DMS 273 (cell line): ENCODE results near the gene WNT9B.

ENCODE experiments used
- DNase-seq: peaks from one replicate; lab custom pipeline; 2025; ENCODE audit not compliant: unreplicated experiment; lab: John Stamatoyannopoulos, UW

Gene WNT9B

DNA sequence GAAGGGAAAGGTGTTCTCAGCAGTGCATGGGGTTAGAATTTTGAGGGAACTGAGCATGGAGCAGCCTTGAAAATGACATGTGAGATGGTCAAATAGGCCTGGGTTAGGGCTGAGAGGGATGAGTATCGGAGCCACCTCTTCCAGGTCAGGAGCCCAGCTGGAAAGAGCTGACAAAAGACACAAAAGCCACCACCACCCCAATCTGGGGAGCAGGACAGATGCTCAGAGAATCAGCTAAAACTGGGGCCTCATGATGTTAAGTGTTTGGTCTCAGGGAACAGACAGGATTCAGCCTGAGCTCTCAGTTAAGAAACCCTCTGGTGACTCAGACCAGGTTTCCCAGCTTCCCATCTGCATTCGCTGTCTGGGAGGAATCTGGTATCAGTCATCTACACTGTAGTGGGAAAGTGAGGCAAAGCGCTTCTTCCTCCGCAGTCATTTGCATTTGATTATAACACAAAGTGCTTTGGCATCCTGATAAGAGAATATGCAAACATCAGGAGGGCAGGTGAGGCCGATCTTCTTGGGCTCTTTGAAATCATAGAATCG lies 2.6 kb downstream of the WNT9B start:
- no peak for DNase-seq

DNA sequence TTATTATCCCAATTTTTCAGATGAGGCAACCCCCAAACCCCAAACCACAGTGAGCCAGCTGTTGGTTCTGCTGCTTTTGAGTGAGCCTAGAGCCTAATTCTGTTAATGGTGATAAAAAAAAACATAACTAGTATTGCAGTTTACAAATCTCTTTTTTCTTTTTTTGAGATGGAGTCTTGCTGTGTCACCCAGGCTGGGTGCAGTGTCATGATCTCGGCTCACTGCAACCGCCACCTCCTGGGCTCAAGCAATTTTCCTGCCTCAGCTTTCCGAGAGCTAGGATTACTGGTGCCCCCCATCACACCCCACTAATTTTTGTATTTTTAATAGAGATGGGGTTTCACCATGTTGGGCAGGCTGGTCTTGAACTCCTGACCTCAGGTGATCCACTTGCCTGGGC lies 3.1 kb downstream of the WNT9B start:
- DNase-seq, result no peak

DNA sequence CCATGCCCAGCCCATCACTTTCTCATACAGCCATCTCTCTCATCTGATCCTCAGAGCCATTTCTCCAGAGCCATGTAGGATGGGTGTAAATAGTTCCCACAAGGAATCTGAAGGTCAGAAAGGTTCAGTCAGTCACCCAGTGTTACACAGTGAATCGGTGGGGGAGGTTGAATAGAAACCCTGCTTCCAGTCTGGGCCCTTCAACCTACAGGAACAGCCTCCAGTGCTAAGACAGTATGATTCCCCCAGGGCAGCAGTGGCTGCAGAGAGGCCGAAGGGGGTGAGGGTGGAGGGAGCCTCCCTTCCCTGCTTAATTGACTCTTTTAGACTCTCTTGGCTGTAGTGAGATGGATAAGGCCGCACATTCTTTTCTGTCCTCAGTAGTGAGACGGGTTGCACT lies 3.6 kb downstream of the WNT9B start:
- no peak for DNase-seq

DNA sequence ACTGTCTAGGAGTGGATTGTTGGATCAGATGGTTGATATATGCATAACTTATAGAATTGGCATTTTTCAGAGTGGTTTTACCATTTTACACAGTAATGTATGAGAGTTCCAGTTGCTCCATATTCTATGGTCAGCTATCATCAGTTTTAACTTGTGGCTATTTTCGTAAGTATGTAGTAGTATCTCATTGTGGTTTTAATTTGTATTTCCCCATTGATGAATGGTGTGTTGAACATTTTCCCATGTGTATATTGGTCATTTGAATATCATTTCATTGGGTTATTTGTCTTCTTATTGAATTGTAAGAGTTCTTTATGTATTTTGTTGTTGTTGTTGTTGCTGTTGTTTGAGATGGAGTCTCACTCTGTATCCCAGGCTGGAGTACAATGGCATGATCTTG lies 6.2 kb downstream of the WNT9B start:
- no peak for DNase-seq

DNA sequence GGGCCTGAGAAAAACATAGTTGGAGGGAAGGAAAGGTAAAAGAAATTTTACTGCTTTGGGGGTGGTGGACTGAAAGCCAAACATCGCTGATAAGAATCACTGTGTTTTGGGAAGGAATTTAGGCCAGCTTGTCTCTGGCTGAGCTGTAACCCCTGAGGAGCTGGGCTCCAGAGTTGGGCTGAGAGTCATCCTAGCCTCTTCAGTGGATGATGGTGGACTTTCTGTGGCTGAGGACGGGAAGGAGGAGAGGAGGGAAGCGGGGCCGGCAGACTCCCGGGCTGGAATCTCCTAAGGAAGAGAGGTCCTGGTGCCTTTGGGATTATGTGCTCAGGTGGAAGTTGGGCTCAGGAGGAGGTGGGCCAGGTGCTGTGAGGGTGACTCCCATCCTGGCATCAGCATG lies 8.6 kb downstream of the WNT9B start:
- no peak for DNase-seq

DNA sequence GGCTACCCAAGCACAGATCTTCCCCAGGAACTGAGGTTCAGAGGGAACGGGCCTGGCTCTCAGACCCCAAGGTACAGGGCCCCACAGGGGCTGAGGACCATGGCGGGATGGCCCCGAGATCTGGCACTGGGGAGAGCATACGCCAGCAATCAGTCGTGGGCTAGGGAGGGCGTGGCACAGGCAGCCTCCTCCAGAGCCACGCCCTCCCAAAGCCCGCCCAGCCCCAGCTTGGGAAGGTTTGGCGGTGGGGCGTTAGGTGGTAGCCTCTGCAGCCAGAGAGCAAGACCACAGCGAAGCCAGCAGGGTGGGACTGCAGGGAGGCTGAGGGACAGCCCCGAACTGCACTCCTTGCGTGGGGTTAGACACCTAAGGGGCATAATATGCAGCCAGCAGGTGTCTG lies 11.6 kb downstream of the WNT9B start:
- no peak for DNase-seq

DNA sequence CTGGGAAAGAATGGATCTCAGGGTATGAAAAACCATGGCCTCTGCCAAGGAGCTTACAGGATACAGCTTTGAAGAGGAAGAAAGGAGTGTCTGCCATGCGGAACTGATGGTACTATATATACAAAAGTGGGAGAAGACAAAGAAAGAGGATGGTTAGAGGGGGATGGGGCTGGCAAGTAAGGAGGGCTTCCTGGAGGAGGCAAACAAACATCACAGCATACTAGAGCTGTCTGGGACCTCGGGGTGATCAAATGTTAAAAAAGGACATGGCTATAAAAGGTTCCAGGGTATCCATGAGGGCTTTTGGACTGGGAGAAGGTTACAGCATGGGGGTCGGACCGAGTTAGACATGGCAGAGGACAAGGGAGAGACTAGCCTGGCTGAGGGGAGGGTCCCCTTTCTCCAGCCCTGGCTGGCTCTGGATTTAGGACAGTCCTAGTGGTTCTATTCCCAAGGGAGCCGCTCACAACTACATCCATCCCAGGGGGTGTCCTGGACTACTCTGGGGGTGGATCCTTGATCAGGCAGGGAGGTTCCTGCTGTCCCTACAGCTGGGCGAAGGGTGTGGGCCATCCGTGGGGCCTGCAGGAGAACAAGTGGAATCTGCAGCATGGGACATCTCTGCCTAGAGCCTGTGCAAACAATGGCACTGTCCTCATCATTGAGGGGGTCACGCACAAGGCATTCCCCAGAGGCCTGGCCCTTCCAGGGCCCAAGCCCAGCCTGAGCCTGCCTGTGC lies 12.2 kb downstream of the WNT9B start:
- DNase-seq, result no peak

DNA sequence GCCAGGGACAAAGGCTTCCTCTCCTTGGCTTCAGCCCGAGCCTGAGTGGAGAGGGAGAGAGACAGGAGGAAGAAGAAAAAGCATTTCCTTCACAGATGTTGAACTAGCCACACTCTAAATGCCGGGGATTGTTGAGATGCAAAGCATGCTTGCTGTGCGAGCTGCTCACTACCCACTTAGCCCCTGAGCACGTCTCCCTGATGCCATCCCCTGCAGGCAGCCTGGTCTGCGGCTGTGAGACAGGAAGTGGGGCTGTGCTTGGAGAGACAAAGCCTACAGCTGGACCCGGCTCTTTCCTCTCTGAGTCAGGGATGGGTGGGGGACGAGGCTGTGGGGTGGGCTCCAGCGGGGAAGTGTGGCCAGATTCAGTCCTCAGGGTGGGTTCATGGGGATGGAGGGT lies 13.7 kb downstream of the WNT9B start:
- DNase-seq, result no peak

DNA sequence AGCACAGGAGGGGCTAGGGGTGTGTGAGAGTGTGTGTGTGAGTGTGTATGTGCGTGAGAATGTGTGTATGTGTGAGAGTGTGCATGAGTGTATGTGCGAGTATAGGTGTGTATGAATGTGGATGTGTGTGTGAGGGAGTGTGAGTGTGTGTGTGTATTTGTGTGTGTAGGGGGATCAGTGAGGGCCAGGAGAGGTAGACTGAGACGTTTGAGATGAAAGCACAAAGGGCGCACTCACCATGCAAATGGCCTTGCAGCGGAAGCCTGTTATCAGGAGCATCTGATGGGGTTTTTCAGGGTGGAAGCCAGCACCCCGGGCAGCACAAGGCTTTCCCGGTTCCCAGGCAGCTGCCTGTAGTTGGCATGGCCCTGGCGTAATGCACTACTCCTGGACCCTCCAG lies 14.9 kb downstream of the WNT9B start:
- no peak for DNase-seq

DNA sequence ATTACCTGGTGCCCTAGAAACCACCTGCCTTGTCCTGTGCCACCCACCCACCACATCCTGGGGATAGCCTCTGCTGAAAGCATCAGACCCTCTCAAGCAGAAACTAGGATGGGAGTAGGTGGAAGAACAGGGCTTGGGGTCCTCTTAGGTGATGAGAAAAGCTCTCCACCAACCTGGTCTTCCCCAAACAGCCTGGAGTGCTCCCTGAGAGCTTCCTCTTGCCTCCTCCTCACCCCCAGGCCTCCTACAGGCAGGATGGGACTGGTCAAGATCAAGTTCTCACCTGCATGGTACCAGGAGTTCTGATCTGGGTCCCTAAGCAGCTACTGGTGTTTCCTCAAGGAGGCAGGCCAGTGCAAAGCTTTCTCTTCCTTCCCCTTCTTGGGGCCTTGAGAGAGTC lies 15.4 kb downstream of the WNT9B start:
- no peak for DNase-seq

DNA sequence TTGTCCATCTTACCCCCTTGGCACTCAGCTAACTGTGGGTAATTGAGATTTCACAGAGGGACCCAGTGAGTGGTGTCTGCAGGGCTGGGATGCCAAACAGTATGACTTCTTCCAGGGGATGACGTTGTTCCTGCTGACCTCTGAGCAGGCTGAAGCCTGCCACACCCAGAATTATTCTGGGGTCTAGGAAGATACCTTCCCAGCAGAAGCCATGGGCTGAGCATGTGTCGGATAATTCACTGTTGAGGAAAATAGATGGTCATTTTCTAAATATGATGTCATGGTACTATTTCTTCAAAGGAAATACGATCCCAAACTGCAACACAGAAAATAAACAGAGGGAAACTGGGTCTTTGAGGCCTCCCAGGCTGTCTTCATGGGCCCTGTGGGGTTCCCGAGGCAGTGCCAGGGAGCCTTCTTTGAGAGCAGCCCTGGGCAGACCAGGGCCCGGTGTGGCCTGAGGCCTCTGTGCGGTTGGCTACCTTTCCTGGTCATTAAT lies 17.4 kb downstream of the WNT9B start:
- no peak for DNase-seq

DNA sequence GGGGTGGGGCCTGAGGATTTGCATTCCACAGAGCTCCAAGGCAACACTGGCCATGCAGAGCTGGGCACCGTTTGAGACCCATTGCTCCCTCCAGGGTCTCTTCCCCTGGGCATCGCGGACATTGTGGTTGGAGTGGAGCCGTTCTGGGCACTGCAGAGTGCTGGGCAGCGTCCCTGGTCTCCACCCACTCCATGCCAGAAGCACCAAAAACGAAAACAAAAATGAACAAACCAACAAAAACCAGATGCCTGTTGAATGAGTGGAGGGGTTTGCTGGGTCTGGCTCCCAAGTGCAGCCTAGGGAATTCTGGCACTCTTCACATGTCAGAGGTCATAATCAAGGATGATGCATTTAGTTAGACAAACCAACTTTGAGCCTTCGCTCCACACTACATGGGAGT lies 17.9 kb downstream of the WNT9B start:
- no peak for DNase-seq

DNA sequence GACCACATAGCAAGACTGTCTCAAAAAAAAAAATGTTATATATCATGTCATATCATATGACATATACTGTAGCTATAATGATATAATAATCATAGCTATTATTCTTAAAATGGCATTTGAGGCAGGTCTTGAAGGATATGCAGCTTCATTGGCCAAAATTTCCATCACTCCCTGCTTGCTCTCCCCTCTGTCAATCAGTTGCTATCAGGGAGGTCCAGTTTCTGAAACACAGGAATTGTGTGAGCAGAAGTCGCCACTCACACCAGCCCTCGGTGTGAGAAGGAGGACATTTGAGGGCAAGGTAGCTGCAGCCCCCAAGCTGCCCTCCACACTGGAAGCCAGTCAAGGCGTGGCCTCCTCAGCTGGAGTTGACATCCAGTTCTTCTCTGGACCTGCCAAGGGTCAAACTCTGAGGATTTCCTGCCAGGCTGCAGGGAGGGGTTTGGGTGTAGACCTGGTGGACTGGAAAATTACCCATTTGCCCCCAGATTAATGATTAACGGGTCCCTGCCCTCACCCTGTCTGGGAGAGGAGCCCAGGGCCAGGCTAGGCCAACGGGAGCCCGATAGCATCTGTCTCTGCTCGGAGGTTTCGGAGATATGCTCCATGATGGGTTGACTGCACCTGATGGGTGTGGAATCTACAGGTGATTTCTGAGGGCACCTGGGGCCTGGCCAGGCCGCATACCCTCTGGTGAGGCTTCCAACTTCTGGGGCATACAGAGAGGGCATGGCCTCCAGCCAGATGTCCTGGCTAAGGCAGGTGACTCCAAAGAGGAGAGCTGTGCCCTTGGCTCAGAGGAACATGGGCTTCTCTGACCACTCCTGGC lies 18.8 kb downstream of the WNT9B start:
- DNase-seq, result no peak

DNA sequence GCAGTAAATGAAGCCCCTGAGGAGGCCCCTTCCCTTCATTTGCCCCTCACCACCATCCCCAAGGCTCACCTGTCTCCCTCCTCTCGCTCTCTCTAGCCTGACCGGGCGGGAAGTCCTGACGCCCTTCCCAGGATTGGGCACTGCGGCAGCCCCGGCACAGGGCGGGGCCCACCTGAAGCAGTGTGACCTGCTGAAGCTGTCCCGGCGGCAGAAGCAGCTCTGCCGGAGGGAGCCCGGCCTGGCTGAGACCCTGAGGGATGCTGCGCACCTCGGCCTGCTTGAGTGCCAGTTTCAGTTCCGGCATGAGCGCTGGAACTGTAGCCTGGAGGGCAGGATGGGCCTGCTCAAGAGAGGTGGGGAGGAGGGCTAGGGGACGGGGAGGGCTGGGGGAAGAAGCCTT lies 21.0 kb downstream of the WNT9B start:
- DNase-seq, result no peak

DNA sequence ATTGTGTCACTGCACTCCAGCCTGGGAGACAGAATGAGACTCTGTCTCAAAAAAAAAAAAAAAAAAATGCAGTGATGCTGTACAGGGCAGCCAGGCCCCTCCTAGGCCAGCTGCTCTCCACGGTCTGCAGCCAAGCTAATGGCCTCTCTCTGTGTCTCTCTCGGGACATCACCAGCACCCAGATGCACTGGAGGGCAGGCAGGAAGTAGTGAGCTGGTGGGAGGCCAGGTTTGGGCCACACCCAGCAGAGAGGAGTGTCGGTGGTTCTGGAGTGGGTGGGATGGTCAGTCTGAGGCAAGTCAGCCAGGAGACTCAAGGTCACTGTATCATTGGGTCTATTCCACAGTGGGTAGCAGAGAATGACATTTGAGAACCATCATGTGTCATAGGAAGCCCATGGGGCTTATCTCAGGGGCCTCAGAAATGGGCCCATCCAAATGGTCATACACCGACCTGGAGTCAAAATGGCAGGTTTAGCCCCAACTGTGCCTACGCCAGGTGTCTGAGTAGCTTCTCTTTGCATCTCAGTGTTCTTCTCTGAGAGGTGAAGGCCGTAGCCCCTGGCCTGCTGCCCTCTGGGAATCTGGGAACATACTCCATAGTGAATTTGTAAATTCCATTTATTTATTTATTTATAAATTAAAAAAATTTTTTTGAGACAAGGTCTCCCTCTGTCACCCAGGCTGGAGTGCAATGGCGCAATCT lies 22.7 kb downstream of the WNT9B start:
- no peak for DNase-seq

DNA sequence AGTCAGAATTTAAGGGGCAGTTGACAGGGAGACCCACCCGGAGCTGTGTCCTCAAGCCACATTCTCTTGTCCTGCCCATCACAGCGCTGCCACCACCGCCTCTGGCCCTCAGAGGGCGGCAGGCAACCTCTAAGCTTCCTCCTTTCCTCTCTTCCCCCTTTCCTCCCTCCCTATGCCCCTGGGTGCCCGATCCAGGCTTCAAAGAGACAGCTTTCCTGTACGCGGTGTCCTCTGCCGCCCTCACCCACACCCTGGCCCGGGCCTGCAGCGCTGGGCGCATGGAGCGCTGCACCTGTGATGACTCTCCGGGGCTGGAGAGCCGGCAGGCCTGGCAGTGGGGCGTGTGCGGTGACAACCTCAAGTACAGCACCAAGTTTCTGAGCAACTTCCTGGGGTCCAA lies 23.5 kb downstream of the WNT9B start:
- no peak for DNase-seq

DNA sequence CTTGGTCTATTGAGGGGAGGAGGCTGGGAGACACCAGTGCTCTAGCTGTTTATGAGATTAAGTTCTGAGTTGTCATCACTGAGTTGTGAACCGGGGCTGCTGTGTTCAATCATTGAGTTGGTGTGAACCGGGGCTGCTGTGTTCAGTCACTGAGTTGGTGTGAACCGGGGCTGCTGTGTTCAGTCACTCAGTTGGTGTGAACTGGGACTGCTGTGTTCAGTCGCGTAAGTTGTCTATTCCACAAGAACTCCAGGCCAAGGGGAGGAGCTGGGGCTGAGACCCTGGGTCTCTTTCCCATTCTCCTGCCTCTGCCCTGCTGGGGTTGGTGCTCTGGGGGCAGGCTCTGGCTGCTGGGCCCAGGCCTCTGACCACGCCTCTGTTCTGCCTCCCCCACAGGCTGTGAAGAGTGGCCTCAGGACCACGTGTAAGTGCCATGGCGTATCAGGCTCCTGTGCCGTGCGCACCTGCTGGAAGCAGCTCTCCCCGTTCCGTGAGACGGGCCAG lies 24.5 kb downstream of the WNT9B start:
- no peak for DNase-seq

DNA sequence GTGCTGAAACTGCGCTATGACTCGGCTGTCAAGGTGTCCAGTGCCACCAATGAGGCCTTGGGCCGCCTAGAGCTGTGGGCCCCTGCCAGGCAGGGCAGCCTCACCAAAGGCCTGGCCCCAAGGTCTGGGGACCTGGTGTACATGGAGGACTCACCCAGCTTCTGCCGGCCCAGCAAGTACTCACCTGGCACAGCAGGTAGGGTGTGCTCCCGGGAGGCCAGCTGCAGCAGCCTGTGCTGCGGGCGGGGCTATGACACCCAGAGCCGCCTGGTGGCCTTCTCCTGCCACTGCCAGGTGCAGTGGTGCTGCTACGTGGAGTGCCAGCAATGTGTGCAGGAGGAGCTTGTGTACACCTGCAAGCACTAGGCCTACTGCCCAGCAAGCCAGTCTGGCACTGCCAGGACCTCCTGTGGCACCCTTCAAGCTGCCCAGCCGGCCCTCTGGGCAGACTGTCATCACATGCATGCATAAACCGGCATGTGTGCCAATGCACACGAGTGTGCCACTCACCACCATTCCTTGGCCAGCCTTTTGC lies 25.0 kb downstream of the WNT9B start:
- peak; percentile 56 for DNase-seq

DNA sequence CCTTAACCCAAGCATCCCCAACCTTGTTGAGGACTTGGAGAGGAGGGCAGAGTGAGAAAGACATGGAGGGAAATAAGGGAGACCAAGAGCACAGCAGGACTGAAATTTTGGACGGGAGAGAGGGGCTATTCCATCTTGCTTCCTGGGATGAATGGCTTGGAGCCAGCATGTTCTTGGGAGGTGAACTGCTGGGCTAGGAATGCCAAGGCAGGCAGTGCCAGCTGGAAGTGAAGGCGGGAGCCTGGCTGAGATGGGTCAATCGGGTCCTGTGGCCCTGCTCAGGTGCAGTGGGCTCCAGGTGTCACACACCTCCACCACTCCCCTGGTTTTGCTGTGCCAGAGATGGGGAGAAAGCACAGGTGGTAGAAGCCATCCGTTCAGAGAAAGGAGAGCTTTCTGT lies 25.5 kb downstream of the WNT9B start:
- no peak for DNase-seq

DNA sequence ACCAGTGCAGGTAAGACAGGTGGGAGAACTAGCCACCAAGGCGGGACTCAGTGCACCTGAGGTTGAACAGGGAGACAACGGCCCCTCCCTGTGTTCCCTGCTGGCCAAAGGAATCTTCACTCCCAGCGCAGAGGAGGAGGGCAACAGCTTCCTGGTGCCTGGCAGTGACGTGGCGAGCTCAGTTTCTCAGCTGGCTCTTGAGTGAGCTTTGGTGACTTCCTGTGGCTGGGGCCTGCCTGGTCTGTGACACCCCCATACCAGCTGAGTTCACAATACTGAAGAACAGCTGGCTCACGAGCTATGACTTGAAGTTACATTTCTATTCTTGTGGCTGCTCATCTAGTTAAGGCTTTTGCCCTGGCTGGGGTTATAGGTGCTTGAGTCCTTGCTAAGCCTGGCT lies 26.1 kb downstream of the WNT9B start:
- DNase-seq, result no peak

DNA sequence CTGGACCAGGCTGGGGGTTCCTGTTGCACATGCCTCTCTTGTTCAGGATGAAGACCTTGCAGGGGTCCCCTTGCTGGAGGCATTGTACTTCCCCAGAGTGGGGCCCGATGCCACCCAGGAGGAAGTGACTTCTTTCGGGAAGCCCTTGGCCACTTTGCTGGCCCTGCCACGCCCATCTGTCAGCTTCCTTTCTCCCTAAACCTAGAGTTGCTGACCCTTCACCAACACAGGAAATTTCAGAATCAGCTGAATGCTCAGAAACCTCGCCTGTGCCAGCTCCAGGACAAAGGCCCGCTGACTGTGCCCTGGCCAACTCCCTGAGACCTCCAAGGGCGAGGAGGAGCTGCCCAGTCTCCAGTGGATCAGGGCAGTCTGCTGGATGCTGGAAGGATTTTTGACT lies 26.7 kb downstream of the WNT9B start:
- no peak for DNase-seq
